Neural progenitor cell (in vitro differentiated cells): Measurements from ENCODE around the gene MEGF6.

Source experiments
- CTCF ChIP-seq: fragments of 200-600 bp; sonication (generic); IDR thresholded peaks from 2 replicates; pipeline ENCODE4 v1.5.1; 2017; ENCODE audit warnings: antibody characterized with exemption, mild to moderate bottlenecking
- EZH2 ChIP-seq: fragments of 200-600 bp; sonication (generic); IDR thresholded peaks from 2 replicates; pipeline ENCODE4 v1.6.1; 2017; ENCODE audit warnings: antibody characterized with exemption, mild to moderate bottlenecking, moderate library complexity
- EZH2phosphoT487 ChIP-seq: fragments of 200-600 bp; sonication (generic); IDR thresholded peaks from 2 replicates; pipeline ENCODE4 v1.6.1; 2017; ENCODE audit warnings: antibody characterized with exemption

GRCh38 chr1:3497521-3497920 is 113.8 kb downstream of the MEGF6 start:
- TF ChIP-seq EZH2: no peak
- TF ChIP-seq CTCF: no peak
- TF ChIP-seq EZH2phosphoT487: no peak
